ENCODE measurements around the gene ARHGEF17.

Gene ARHGEF17

DNA sequence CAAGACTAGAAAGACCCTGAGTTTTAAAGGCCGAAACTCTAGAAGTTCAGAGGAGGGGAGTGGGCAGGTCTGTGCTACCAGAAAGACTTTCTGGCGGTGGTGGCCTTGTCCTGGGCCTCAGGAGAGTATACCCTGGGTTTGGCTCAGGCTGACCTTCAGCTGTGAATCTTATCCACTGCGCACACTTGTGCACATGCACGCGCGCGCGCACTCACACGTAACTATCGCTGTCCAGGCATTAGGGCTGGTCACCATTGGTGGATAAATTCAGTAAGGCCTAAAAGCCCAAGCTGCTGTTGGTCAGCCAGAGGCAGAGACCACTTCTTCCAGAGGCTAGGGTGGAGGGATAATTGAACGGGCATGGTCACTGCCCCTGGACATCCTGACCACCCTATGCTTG is 25.1 kb downstream of the ARHGEF17 start:
- no peak overlapping the region for H3K27ac ChIP-seq (ENCODE audit: low read depth, low read length)
- H4K20me1 ChIP-seq (ENCODE audit: control insufficient read depth, insufficient read depth, low read depth, low read length), result no peaks in the 10 kb centered on the region
- no peaks in the 10 kb centered on the region for H3K9me3 ChIP-seq (ENCODE audit: control insufficient read depth, insufficient read depth, low read length)
- H3F3A ChIP-seq (ENCODE audit: control insufficient read depth, insufficient read depth), result 0 out of 2 replicates have a peak, but pooled peaks cover 2% of the 10 kb centered on the region
- H3K4me1 ChIP-seq (ENCODE audit: control insufficient read depth, low read length), result peaks cover 4% of the 10 kb centered on the region
- H3K4me2 ChIP-seq (ENCODE audit: low read length), result no peak overlapping the region
- no peak overlapping the region for H3K4me3 ChIP-seq (ENCODE audit: low read length)
- H3K36me3 ChIP-seq (ENCODE audit: control insufficient read depth, low read length), result no peaks in the 10 kb centered on the region
- no peaks in the 10 kb centered on the region for H3K79me2 ChIP-seq (ENCODE audit: control insufficient read depth, low read length)
- TF ChIP-seq EZH2phosphoT487 (IDR thresholded peaks at IDR 0.05; ENCODE audit: borderline replicate concordance, low read length) (no peak), CTCF (IDR thresholded peaks at IDR 0.05; ENCODE audit: low read depth, low read length, poor library complexity, severe bottlenecking) (no peak)
- H3K27me3 ChIP-seq (ENCODE audit: control insufficient read depth, low read length), result peaks cover 4% of the 10 kb centered on the region; the same call in 1 of the 2 replicates
- no peaks in the 10 kb centered on the region for H3K9me2 ChIP-seq (replicated peaks; ENCODE audit: control insufficient read depth, low read length)

GRCh38 chr11:73333640-73334383 is 25.7 kb downstream of the ARHGEF17 start:
- no peak overlapping the region for H3K4me2 ChIP-seq (ENCODE audit: low read length)
- peaks cover 4% of the 10 kb centered on the region for H3K4me1 ChIP-seq (ENCODE audit: control insufficient read depth, low read length)
- no peaks in the 10 kb centered on the region for H3K79me2 ChIP-seq (ENCODE audit: control insufficient read depth, low read length)

GRCh38 chr11:73334384-73335203 is 26.5 kb downstream of the ARHGEF17 start:
- Histone ChIP-seq H3F3A (ENCODE audit: control insufficient read depth, insufficient read depth) (0 out of 2 replicates have a peak, but pooled peaks cover 2% of the 10 kb centered on the region), H3K27me3 (ENCODE audit: control insufficient read depth, low read length) (peaks cover 4% of the 10 kb centered on the region; the same call in 1 of the 2 replicates), H3K4me3 (ENCODE audit: low read length) (no peak overlapping the region), H4K20me1 (ENCODE audit: control insufficient read depth, insufficient read depth, low read depth, low read length) (no peaks in the 10 kb centered on the region), H3K9me3 (ENCODE audit: control insufficient read depth, insufficient read depth, low read length) (no peaks in the 10 kb centered on the region), H3K79me2 (ENCODE audit: control insufficient read depth, low read length) (no peaks in the 10 kb centered on the region), H3K4me2 (ENCODE audit: low read length) (no peak overlapping the region; the same call in 1 of the 2 replicates), H3K27ac (ENCODE audit: low read depth, low read length) (no peak overlapping the region), H3K4me1 (ENCODE audit: control insufficient read depth, low read length) (peaks cover 4% of the 10 kb centered on the region), H3K36me3 (ENCODE audit: control insufficient read depth, low read length) (no peaks in the 10 kb centered on the region), H3K9me2 (replicated peaks; ENCODE audit: control insufficient read depth, low read length) (no peaks in the 10 kb centered on the region)
- TF ChIP-seq CTCF (IDR thresholded peaks at IDR 0.05; ENCODE audit: low read depth, low read length, poor library complexity, severe bottlenecking), result no peak
- no peak for TF ChIP-seq EZH2phosphoT487 (IDR thresholded peaks at IDR 0.05; ENCODE audit: borderline replicate concordance, low read length)

More at GRCh38 chr11:73333640-73334383, 25.7 kb downstream of the ARHGEF17 start:
- Histone ChIP-seq H3K9me2 (replicated peaks; ENCODE audit: control insufficient read depth, low read length) (no peaks in the 10 kb centered on the region), H3K27me3 (ENCODE audit: control insufficient read depth, low read length) (peaks cover 4% of the 10 kb centered on the region; the same call in 1 of the 2 replicates), H3K36me3 (ENCODE audit: control insufficient read depth, low read length) (no peaks in the 10 kb centered on the region), H3K9me3 (ENCODE audit: control insufficient read depth, insufficient read depth, low read length) (no peaks in the 10 kb centered on the region), H3K4me3 (ENCODE audit: low read length) (no peak overlapping the region), H3K27ac (ENCODE audit: low read depth, low read length) (no peak overlapping the region), H4K20me1 (ENCODE audit: control insufficient read depth, insufficient read depth, low read depth, low read length) (no peaks in the 10 kb centered on the region), H3F3A (ENCODE audit: control insufficient read depth, insufficient read depth) (0 out of 2 replicates have a peak, but pooled peaks cover 2% of the 10 kb centered on the region)
- TF ChIP-seq CTCF (IDR thresholded peaks at IDR 0.05; ENCODE audit: low read depth, low read length, poor library complexity, severe bottlenecking), result no peak
- no peak for TF ChIP-seq EZH2phosphoT487 (IDR thresholded peaks at IDR 0.05; ENCODE audit: borderline replicate concordance, low read length)
